Astrocyte (in vitro differentiated cells and primary cell): ENCODE measurements around the gene FERMT3. TPM values are rescaled to one million over a fixed set of nuclear protein-coding genes. Genes with fewer than 3 reads are reported as not detected.

Source experiments
- DNase-seq: peaks from one replicate; pipeline ENCODE4 v3.0.0-alpha.2; 2010; ENCODE audit warnings: low read depth
- FAIRE-seq: peaks from 2 replicates; lab custom pipeline; 2011; peaks lifted over from hg19 to GRCh38; lab: Jason Lieb, UNC
- H2AFZ ChIP-seq: 2 replicates; pipeline ENCODE4 v1.6.0; 2012; ENCODE audit warnings: low read depth, low read length, inconsistent platforms
- H3K27ac ChIP-seq: 2 replicates; pipeline ENCODE4 v1.5.1; 2011; ENCODE audit warnings: low read depth, low read length, inconsistent platforms
- H3K27me3 ChIP-seq: 2 replicates; pipeline ENCODE4 v1.6.0; 2011; ENCODE audit warnings: low read length, inconsistent platforms; ENCODE audit not compliant: insufficient read depth
- H3K36me3 ChIP-seq: 2 replicates; pipeline ENCODE4 v1.5.1; 2011; ENCODE audit warnings: low read length, inconsistent platforms; ENCODE audit not compliant: insufficient read depth
- H3K4me1 ChIP-seq: 2 replicates; pipeline ENCODE4 v1.5.1; 2011; ENCODE audit warnings: low read length, inconsistent platforms; ENCODE audit not compliant: insufficient read depth
- H3K4me2 ChIP-seq: 2 replicates; pipeline ENCODE4 v1.6.0; 2012; ENCODE audit warnings: low read length, inconsistent platforms
- H3K4me3 ChIP-seq: 2 replicates; pipeline ENCODE4 v1.5.1; 2011; ENCODE audit warnings: low read depth, mild to moderate bottlenecking, low read length, inconsistent platforms; ENCODE audit not compliant: insufficient read depth
- H3K79me2 ChIP-seq: 2 replicates; pipeline ENCODE4 v1.6.0; 2012; ENCODE audit warnings: mild to moderate bottlenecking, low read length, inconsistent platforms; ENCODE audit not compliant: insufficient read depth
- H3K9ac ChIP-seq: 2 replicates; pipeline ENCODE4 v1.6.0; 2012; ENCODE audit warnings: mild to moderate bottlenecking, low read length, inconsistent platforms
- H3K9me3 ChIP-seq: 2 replicates; pipeline ENCODE4 v1.5.1; 2012; ENCODE audit warnings: low read depth, mild to moderate bottlenecking, low read length, inconsistent platforms; ENCODE audit not compliant: insufficient read depth
- H4K20me1 ChIP-seq: 2 replicates; pipeline ENCODE4 v1.6.0; 2012; ENCODE audit warnings: low read length, inconsistent platforms; ENCODE audit not compliant: insufficient read depth
- H3K27ac Mint-ChIP-seq: one replicate; pipeline ENCODE4 v1.8.0; 2021; ENCODE audit warnings: mild to moderate bottlenecking, mixed read lengths; ENCODE audit not compliant: unreplicated experiment
- H3K27me3 Mint-ChIP-seq: one replicate; pipeline ENCODE4 v1.8.0; 2021; ENCODE audit warnings: low read depth, mixed read lengths; ENCODE audit not compliant: unreplicated experiment
- H3K36me3 Mint-ChIP-seq: one replicate; pipeline ENCODE4 v1.8.0; 2021; ENCODE audit warnings: low read depth, mixed read lengths; ENCODE audit not compliant: unreplicated experiment
- H3K4me1 Mint-ChIP-seq: one replicate; pipeline ENCODE4 v1.8.0; 2021; ENCODE audit warnings: low read depth, mixed read lengths; ENCODE audit not compliant: unreplicated experiment
- H3K4me3 Mint-ChIP-seq: one replicate; pipeline ENCODE4 v1.8.0; 2021; ENCODE audit warnings: mild to moderate bottlenecking, moderate library complexity, mixed read lengths; ENCODE audit not compliant: unreplicated experiment
- H3K9me3 Mint-ChIP-seq: one replicate; pipeline ENCODE4 v1.8.0; 2021; ENCODE audit warnings: mild to moderate bottlenecking, mixed read lengths; ENCODE audit not compliant: unreplicated experiment
- EZH2 ChIP-seq: IDR thresholded peaks from 2 replicates; pipeline ENCODE4 v1.6.1; 2012; ENCODE audit warnings: mild to moderate bottlenecking, low read length, inconsistent platforms; ENCODE audit not compliant: insufficient read depth
- total RNA-seq: library from RNA; stranded (reverse); gene quantifications from 2 replicates; pipeline ENCODE4 v1.2.1, GENCODE V29; 2021
- TF ChIP-seq, protein P1 (sequence below): IDR thresholded peaks from 2 replicates; pipeline ENCODE4 v1.5.1; 2011; ENCODE audit warnings: low read depth, mild to moderate bottlenecking, inconsistent platforms, low read length, moderate library complexity; ENCODE audit not compliant: insufficient read depth

FERMT3 gene
- total RNA-seq, 1 donor from 2014 or later, result 1.3 TPM

DNA sequence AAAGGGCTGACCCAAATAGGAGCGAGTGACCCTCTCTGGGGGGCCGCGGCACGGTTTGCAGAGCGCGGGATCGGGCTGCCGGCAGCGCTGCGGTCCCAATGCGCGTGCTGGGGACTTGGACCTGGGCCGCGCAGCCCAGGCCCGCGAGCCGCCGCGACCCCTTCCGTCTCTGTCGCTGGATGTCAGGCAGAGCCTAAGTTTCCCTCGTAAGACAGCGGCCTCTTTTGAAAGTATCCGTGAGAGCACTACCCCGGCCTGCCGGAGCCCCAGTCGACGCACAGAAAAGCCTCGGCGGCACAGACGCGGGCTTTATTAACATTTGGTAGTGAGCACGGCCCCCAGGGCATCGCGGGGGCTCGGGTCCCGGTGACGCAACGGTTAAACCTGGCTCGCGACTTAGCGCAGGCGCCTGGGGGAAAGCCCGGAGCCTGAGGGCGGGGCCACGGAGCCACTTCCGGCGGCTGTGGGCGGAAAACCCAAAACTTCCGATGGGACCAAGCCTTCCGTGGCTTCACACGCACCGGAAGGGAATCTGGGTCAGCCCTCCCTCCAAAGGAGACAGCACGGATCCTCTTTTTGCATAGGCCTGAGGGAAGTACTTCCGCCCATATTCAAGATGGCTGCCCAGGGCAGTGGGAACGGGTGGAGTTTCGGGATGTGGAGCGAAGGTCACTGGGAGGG lies 63.2 kb downstream of the FERMT3 start:
- Histone ChIP-seq H3K9ac (peak overlapping the region; percentile 83), H2AFZ (peak overlapping the region; percentile 67), H3K9me3 (no peaks in the 10 kb centered on the region), H3K4me1 (peaks cover 30% of the 10 kb centered on the region), H3K27me3 (no peaks in the 10 kb centered on the region), H3K36me3 (peaks cover 5% of the 10 kb centered on the region), H3K4me2 (peak overlapping the region; percentile 93), H3K4me3 (peak overlapping the region; percentile 70), H4K20me1 (peaks cover 10% of the 10 kb centered on the region), H3K27ac (peak overlapping the region; percentile 80), H3K79me2 (peaks cover 7% of the 10 kb centered on the region)
- TF ChIP-seq EZH2, result no peak
- TF ChIP-seq, protein P1, sequence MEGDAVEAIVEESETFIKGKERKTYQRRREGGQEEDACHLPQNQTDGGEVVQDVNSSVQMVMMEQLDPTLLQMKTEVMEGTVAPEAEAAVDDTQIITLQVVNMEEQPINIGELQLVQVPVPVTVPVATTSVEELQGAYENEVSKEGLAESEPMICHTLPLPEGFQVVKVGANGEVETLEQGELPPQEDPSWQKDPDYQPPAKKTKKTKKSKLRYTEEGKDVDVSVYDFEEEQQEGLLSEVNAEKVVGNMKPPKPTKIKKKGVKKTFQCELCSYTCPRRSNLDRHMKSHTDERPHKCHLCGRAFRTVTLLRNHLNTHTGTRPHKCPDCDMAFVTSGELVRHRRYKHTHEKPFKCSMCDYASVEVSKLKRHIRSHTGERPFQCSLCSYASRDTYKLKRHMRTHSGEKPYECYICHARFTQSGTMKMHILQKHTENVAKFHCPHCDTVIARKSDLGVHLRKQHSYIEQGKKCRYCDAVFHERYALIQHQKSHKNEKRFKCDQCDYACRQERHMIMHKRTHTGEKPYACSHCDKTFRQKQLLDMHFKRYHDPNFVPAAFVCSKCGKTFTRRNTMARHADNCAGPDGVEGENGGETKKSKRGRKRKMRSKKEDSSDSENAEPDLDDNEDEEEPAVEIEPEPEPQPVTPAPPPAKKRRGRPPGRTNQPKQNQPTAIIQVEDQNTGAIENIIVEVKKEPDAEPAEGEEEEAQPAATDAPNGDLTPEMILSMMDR, result no peak
- Mint-ChIP-seq H3K27ac (peak overlapping the region; percentile 99), H3K4me3 (peak overlapping the region; percentile 96), H3K36me3 (peaks cover 2% of the 10 kb centered on the region), H3K27me3 (no peaks in the 10 kb centered on the region), H3K4me1 (peaks cover 14% of the 10 kb centered on the region), H3K9me3 (no peaks in the 10 kb centered on the region)
- peak; percentile 54 for FAIRE-seq
- DNase-seq, result peak; percentile 100

Other genes starting within 250 kb of the FERMT3 start
- 274 and 289 TPM in 2 replicates for gene COX8A, start 232.1 kb upstream of the FERMT3 start, total RNA-seq
- gene OTUB1, start 220.3 kb upstream of the FERMT3 start, total RNA-seq, result 77.9 and 78.5 TPM in 2 replicates
- 0.20 and 0.41 TPM in 2 replicates for gene FLRT1, start 170.8 kb upstream of the FERMT3 start, total RNA-seq
- 3.4 and 5.1 TPM in 2 replicates for gene MACROD1, start 40.6 kb upstream of the FERMT3 start, total RNA-seq
- 179 and 200 TPM in 2 replicates for gene STIP1, start 20.6 kb upstream of the FERMT3 start, total RNA-seq
- gene TRPT1, start 19.5 kb downstream of the FERMT3 start, total RNA-seq, result 28.8 and 29.4 TPM in 2 replicates
- 40.2 and 40.7 TPM in 2 replicates for gene NUDT22, start 19.6 kb downstream of the FERMT3 start, total RNA-seq
- 23.8 and 25.7 TPM in 2 replicates for gene DNAJC4, start 23.8 kb downstream of the FERMT3 start, total RNA-seq
- gene VEGFB, start 27.9 kb downstream of the FERMT3 start, total RNA-seq, result 30.4 and 36.8 TPM in 2 replicates
- 41.5 and 45.6 TPM in 2 replicates for gene FKBP2, start 34.4 kb downstream of the FERMT3 start, total RNA-seq
- gene PPP1R14B, start 40.2 kb downstream of the FERMT3 start, total RNA-seq, result 338 and 370 TPM in 2 replicates
- 48.7 and 50.9 TPM in 2 replicates for gene PLCB3, start 44.8 kb downstream of the FERMT3 start, total RNA-seq
- gene BAD, start 77.9 kb downstream of the FERMT3 start, total RNA-seq, result 43.6 and 46.6 TPM in 2 replicates
- gene GPR137, start 79.1 kb downstream of the FERMT3 start, total RNA-seq, result 46.8 and 48.5 TPM in 2 replicates
- gene KCNK4, start 84.6 kb downstream of the FERMT3 start, total RNA-seq, result 0.52 TPM in 1 of 2 replicates, not detected in the other
- not detected in 2 replicates for gene CATSPERZ, start 93.6 kb downstream of the FERMT3 start, total RNA-seq
- 25.0 and 26.3 TPM in 2 replicates for gene ESRRA, start 98.8 kb downstream of the FERMT3 start, total RNA-seq
- gene TRMT112, start 110.8 kb downstream of the FERMT3 start, total RNA-seq, result 130 and 146 TPM in 2 replicates
- gene PRDX5, start 111.4 kb downstream of the FERMT3 start, total RNA-seq, result 243 and 263 TPM in 2 replicates
- 1.2 and 1.6 TPM in 2 replicates for gene CCDC88B, start 133.5 kb downstream of the FERMT3 start, total RNA-seq
- gene RPS6KA4, start 152.4 kb downstream of the FERMT3 start, total RNA-seq, result 30.7 and 36.2 TPM in 2 replicates